T-cell (primary cell): ENCODE data around the gene GABBR2. TPM values are rescaled to one million over a fixed set of nuclear protein-coding genes. Genes with fewer than 3 reads are reported as not detected.

Experiments
- ATAC-seq, 4 experiments: fragments of 200-7000 bp in 3 of 4; fragments of 150-1000 bp in 1 of 4; cut with Tn5 transposase; replicated peaks in 1 of 4; 1 replicate in 3 of 4; 2 replicates in 1 of 4; pipeline ENCODE4 v1.10.0; 2021; ENCODE audit warnings: moderate library complexity in 3 of 4, mild to moderate bottlenecking in 2 of 4, moderate number of reproducible peaks in 1 of 4
- CTCF ChIA-PET, 2 donors: fragments of 300-600 bp; sonication (Branson Sonifier 250); formaldehyde crosslinking; loops; one replicate each; lab custom pipeline; 2022; ENCODE audit warnings: antibody characterized with exemption in 2 of 2; lab: Charles Lee
- POLR2A ChIA-PET, 2 donors: fragments of 300-600 bp; sonication (Branson Sonifier 250); formaldehyde crosslinking; loops; one replicate each; lab custom pipeline; 2022; ENCODE audit warnings: antibody characterized with exemption in 2 of 2; lab: Charles Lee
- DNase-seq, 35 experiments: peaks; one replicate each; pipeline versions ENCODE4 v3.0.0 to v3.0.0-alpha.2; 2013 to 2023
- H3K27ac ChIP-seq: one replicate; pipeline ENCODE4 v1.5.1; 2013; ENCODE audit warnings: low read length
- H3K27me3 ChIP-seq, 2 experiments: replicated peaks in 1 of 2; 1 replicate in 1 of 2; 2 replicates in 1 of 2; pipeline versions ENCODE4 v1.6.1 to v1.7.0; 2013; ENCODE audit warnings: low read length in 1 of 2, mixed read lengths in 1 of 2; ENCODE audit not compliant: control insufficient read depth in 2 of 2, insufficient read depth in 2 of 2; ENCODE audit errors: extremely low read depth in 1 of 2
- H3K36me3 ChIP-seq, 2 donors: 1 replicate in 1 of 2; 2 replicates in 1 of 2; pipeline versions ENCODE4 v1.6.1 to v1.7.0; 2013; ENCODE audit warnings: low read length in 1 of 2; ENCODE audit not compliant: control insufficient read depth in 2 of 2, insufficient read depth in 1 of 2; ENCODE audit errors: extremely low read depth in 1 of 2
- H3K4me1 ChIP-seq, 2 experiments: 1 replicate in 1 of 2; 2 replicates in 1 of 2; pipeline versions ENCODE4 v1.6.1 to v1.7.0; 2013; ENCODE audit warnings: low read length in 2 of 2, mixed read lengths in 1 of 2; ENCODE audit not compliant: insufficient read depth in 2 of 2, control insufficient read depth in 1 of 2; ENCODE audit errors: extremely low read depth in 1 of 2
- H3K4me3 ChIP-seq, 2 donors: 1 replicate in 1 of 2; 2 replicates in 1 of 2; pipeline versions ENCODE4 v1.5.1 to v1.7.0; 2013; ENCODE audit warnings: mild to moderate bottlenecking in 2 of 2, low read length in 1 of 2, moderate library complexity in 1 of 2; ENCODE audit not compliant: control insufficient read depth in 1 of 2; ENCODE audit errors: extremely low read depth in 1 of 2
- H3K9me3 ChIP-seq: 2 replicates; pipeline ENCODE4 v1.7.0; 2013
- H3K27ac Mint-ChIP-seq, 2 donors: one replicate each; pipeline ENCODE4 v1.8.0; 2020 to 2021; ENCODE audit warnings: mild to moderate bottlenecking in 2 of 2, mixed read lengths in 2 of 2
- H3K27me3 Mint-ChIP-seq, 2 donors: one replicate each; pipeline ENCODE4 v1.8.0; 2021 to 2022; ENCODE audit warnings: mixed read lengths in 2 of 2
- H3K36me3 Mint-ChIP-seq: one replicate; pipeline ENCODE4 v1.8.0; 2021; ENCODE audit warnings: mixed read lengths
- H3K4me1 Mint-ChIP-seq, 3 donors: one replicate each; pipeline ENCODE4 v1.8.0; 2020 to 2022; ENCODE audit warnings: mixed read lengths in 3 of 3, mild to moderate bottlenecking in 1 of 3
- H3K4me3 Mint-ChIP-seq, 3 donors: one replicate each; pipeline ENCODE4 v1.8.0; 2020 to 2022; ENCODE audit warnings: mild to moderate bottlenecking in 3 of 3, mixed read lengths in 3 of 3, moderate library complexity in 3 of 3
- H3K9me3 Mint-ChIP-seq, 3 donors: one replicate each; pipeline ENCODE4 v1.8.0; 2020 to 2022; ENCODE audit warnings: mixed read lengths in 3 of 3
- WGBS: methylation state at CpG from one replicate; pipeline ENCODE4 v1.1.5; 2013; ENCODE audit warnings: missing lambda C conversion rate; ENCODE audit not compliant: insufficient coverage; 5-methylcytosine and 5-hydroxymethylcytosine counted together
- total RNA-seq, 35 experiments: library from RNA in 6 of 35; stranded (reverse) in 6 of 35; fragments of 120-200 nt in 1 of 35; gene quantifications; one replicate each; pipeline versions ENCODE4 v1.2.1 to v1.2.4 and lab custom pipeline; 2013 to 2026

The GABBR2 gene
- total RNA-seq, 5 donors from 2014 or later (not counting 1 experiment from before 2014, with no cell fraction given): 0.03 TPM; not detected in 4

GRCh38 chr9:98634685-98635336, 73.9 kb downstream of the GABBR2 start:
- no peaks in the 10 kb centered on the region for H3K36me3 Mint-ChIP-seq
- H3K27me3 ChIP-seq: peaks cover 3 to 8% of the 10 kb centered on the region in 2 experiments
- ChIA-PET CTCF (no interaction called here), POLR2A (no interaction called here)
- H3K27me3 Mint-ChIP-seq: peaks cover 6 to 11% of the 10 kb centered on the region in 2 donors
- no peaks in the 10 kb centered on the region for H3K9me3 ChIP-seq
- no peaks in the 10 kb centered on the region for H3K4me1 Mint-ChIP-seq
- no peak overlapping the region for H3K27ac ChIP-seq
- no peaks in the 10 kb centered on the region for H3K36me3 ChIP-seq
- H3K27ac Mint-ChIP-seq: no peak overlapping the region
- H3K9me3 Mint-ChIP-seq: peaks cover 0 to 2% (median 0%) of the 10 kb centered on the region in 3 donors
- DNase-seq: no peak
- H3K4me1 ChIP-seq: no peaks in the 10 kb centered on the region
- 76% methylated on average over 5 of the region's 7 CpGs for WGBS
- no peak overlapping the region for H3K4me3 Mint-ChIP-seq
- no peak overlapping the region for H3K4me3 ChIP-seq
- no peak for ATAC-seq

DNA sequence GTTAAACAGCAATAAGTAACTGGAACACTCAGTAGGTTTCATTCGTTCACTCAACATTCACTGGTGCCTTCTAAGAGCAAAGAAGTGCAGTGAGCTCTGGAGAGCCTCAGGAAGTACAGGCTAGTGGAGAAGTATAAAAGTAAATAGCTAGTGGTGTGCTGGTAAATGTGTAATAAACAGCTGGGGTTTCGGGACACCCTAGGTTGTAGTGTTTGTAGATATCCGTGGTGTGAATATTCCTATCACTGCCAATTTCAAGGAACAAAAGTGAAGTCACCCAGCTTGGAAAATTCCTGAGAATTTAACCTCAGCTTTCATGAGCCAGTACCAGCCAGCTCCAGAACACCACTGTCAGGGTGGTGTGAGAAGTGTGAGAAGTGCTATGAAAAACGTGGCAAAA, 75.9 kb downstream of the GABBR2 start:
- Histone ChIP-seq H3K27me3 (peaks cover 4 to 8% of the 10 kb centered on the region in 2 experiments), H3K4me1 (no peaks in the 10 kb centered on the region), H3K4me3 (no peak overlapping the region), H3K9me3 (no peaks in the 10 kb centered on the region), H3K36me3 (no peaks in the 10 kb centered on the region), H3K27ac (no peak overlapping the region)
- Mint-ChIP-seq H3K27me3 (peaks cover 5 to 17% of the 10 kb centered on the region in 2 donors), H3K4me1 (no peaks in the 10 kb centered on the region), H3K4me3 (no peak overlapping the region), H3K27ac (no peak overlapping the region), H3K9me3 (peaks cover 0 to 2% (median 0%) of the 10 kb centered on the region in 3 donors), H3K36me3 (no peaks in the 10 kb centered on the region)
- ATAC-seq (no peak), DNase-seq (no peak)
- POLR2A ChIA-PET: no interaction called here
- WGBS: no CpG with 5 or more reads among the region's 4 CpGs
- CTCF ChIA-PET: no interaction called here

DNA sequence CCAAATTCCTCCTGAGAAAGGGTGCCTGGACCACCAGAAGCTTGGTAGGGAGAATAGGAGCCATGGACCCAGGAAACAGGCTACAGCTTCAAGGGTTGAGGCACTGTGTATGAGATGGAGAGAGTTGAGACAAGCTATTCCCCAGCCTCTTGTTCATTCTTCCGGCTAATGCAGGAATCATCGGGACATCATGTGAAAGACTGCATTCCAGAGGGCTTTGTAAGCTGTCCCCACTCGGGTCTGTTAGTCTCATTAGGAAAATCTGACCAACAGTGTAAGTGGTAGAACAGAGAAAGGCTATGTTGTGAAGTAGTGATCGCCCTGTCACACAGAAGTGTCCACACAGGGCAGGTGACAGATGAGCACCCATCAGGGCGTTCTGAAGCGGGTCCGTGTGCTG, 81.4 kb downstream of the GABBR2 start:
- POLR2A ChIA-PET: no interaction called here

DNA sequence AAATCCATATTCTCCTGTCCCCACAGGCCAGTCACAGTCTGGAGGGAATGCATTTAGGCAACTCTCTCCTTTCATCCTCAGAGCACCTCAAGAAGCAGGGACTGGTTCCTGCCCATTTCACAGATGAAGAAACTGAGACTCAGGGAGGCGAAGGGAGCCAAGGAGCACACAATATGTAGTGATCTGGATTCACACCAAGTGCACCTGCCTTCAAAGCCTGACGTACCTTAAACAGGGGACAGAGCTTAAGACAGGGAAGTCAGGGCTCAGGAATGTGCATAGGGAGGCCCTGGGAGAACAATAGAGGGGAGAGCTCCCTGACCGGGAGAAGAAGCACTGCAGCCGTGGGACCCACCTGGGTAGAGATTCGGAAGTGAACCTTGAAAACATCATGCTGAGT, 83.0 kb downstream of the GABBR2 start:
- Mint-ChIP-seq H3K36me3 (no peaks in the 10 kb centered on the region), H3K4me1 (no peaks in the 10 kb centered on the region), H3K27ac (peak overlapping the region in 1 of 2 donors; percentile 5), H3K27me3 (peaks cover 32 to 34% of the 10 kb centered on the region in 2 donors), H3K9me3 (no peaks in the 10 kb centered on the region), H3K4me3 (no peak overlapping the region)
- CTCF ChIA-PET: no interaction called here
- DNase-seq (no peak), ATAC-seq (no peak)
- Histone ChIP-seq H3K4me3 (no peak overlapping the region), H3K9me3 (no peaks in the 10 kb centered on the region), H3K27me3 (peaks cover 4 to 24% of the 10 kb centered on the region in 2 experiments), H3K4me1 (no peaks in the 10 kb centered on the region), H3K27ac (no peak overlapping the region), H3K36me3 (no peaks in the 10 kb centered on the region)
- WGBS: 79% methylated on average over 3 of the region's 5 CpGs
- POLR2A ChIA-PET: no interaction called here

More for the DNA sequence above, 81.4 kb downstream of the GABBR2 start:
- WGBS: 81% methylated on average over 6 of the region's 7 CpGs
- no peaks in the 10 kb centered on the region for H3K9me3 ChIP-seq
- H3K4me1 Mint-ChIP-seq: no peaks in the 10 kb centered on the region
- H3K4me3 Mint-ChIP-seq: no peak overlapping the region
- H3K27me3 Mint-ChIP-seq: peaks cover 29% of the 10 kb centered on the region in 2 donors
- no peaks in the 10 kb centered on the region for H3K36me3 Mint-ChIP-seq
- ATAC-seq: no peak
- no peaks in the 10 kb centered on the region for H3K9me3 Mint-ChIP-seq
- DNase-seq: no peak
- H3K4me1 ChIP-seq: no peaks in the 10 kb centered on the region
- no peaks in the 10 kb centered on the region for H3K36me3 ChIP-seq
- H3K27ac Mint-ChIP-seq: no peak overlapping the region
- no peak overlapping the region for H3K4me3 ChIP-seq
- H3K27me3 ChIP-seq: peaks cover 4 to 24% of the 10 kb centered on the region in 2 experiments
- CTCF ChIA-PET: no interaction called here
- H3K27ac ChIP-seq: no peak overlapping the region

DNA sequence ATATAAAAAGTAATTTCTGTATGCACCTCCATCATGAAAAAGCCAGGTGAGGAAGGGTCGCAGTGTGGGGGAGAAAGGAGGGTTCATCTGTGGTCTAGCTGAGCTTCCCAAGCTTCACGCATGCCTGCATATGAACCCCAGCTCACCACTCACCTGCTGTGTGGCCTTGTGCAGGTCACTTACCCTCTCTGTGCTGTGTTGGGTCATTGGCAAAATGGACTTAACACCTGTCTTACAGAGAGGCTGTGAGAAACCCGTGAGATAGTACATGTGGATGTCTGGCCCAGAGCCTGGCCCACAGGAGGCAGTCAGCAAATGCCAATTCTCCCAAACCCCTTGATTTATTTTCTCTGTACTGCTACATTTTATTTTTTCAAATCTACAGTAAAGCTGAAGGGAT, 88.9 kb downstream of the GABBR2 start:
- no peak for DNase-seq
- no peaks in the 10 kb centered on the region for H3K36me3 ChIP-seq
- ChIA-PET CTCF (no interaction called here), POLR2A (no interaction called here)
- Mint-ChIP-seq H3K27ac (no peak overlapping the region), H3K36me3 (no peaks in the 10 kb centered on the region), H3K27me3 (peaks cover 16 to 31% of the 10 kb centered on the region in 2 donors), H3K9me3 (no peaks in the 10 kb centered on the region), H3K4me1 (no peaks in the 10 kb centered on the region), H3K4me3 (no peak overlapping the region)
- no peak overlapping the region for H3K27ac ChIP-seq
- H3K4me1 ChIP-seq: no peaks in the 10 kb centered on the region
- ATAC-seq: no peak
- WGBS: 83% methylated on average over 1 of the region's 3 CpGs
- H3K4me3 ChIP-seq: no peak overlapping the region
- H3K27me3 ChIP-seq: peaks cover 2 to 17% of the 10 kb centered on the region in 2 experiments
- H3K9me3 ChIP-seq: no peaks in the 10 kb centered on the region

GRCh38 chr9:98615633-98616032, 93.1 kb downstream of the GABBR2 start:
- H3K27me3 Mint-ChIP-seq: peaks cover 7 to 22% of the 10 kb centered on the region in 2 donors
- ChIA-PET CTCF (no interaction called here), POLR2A (no interaction called here)
- H3K9me3 ChIP-seq: no peaks in the 10 kb centered on the region
- H3K4me1 ChIP-seq: no peaks in the 10 kb centered on the region
- no peaks in the 10 kb centered on the region for H3K4me1 Mint-ChIP-seq
- peaks cover 2 to 16% of the 10 kb centered on the region in 2 experiments for H3K27me3 ChIP-seq
- H3K9me3 Mint-ChIP-seq: no peaks in the 10 kb centered on the region
- ATAC-seq (no peak), DNase-seq (no peak)
- H3K4me3 Mint-ChIP-seq: no peak overlapping the region
- H3K27ac Mint-ChIP-seq: no peak overlapping the region
- H3K4me3 ChIP-seq: no peak overlapping the region
- no peaks in the 10 kb centered on the region for H3K36me3 Mint-ChIP-seq
- WGBS: no CpG with 5 or more reads among the region's 2 CpGs
- no peak overlapping the region for H3K27ac ChIP-seq
- H3K36me3 ChIP-seq: no peaks in the 10 kb centered on the region
